Measurements from ENCODE around the gene GMIP.

The GMIP gene

GRCh38 chr19:19591133-19591825, 52.2 kb downstream of the GMIP start:
- no peak overlapping the region for H3K4me3 ChIP-seq (ENCODE audit: low read depth, low read length)
- no peak for TF ChIP-seq CTCF (IDR thresholded peaks at IDR 0.05; ENCODE audit: borderline replicate concordance, insufficient read depth, low read depth, low read length)

- no peak for TF ChIP-seq CTCF (IDR thresholded peaks at IDR 0.05; ENCODE audit: borderline replicate concordance, insufficient read depth, low read depth, low read length)
- H3K4me3 ChIP-seq (ENCODE audit: low read depth, low read length): no peak overlapping the region
Observed at GRCh38 chr19:19588546-19588945, 54.9 kb downstream of the GMIP start.

- TF ChIP-seq CTCF (IDR thresholded peaks at IDR 0.05; ENCODE audit: borderline replicate concordance, insufficient read depth, low read depth, low read length): no peak
- H3K4me3 ChIP-seq (ENCODE audit: low read depth, low read length): no peak overlapping the region
Observed at GRCh38 chr19:19587771-19588170, 55.7 kb downstream of the GMIP start.

- H3K4me3 ChIP-seq (ENCODE audit: low read depth, low read length): no peak overlapping the region
- no peak for TF ChIP-seq CTCF (IDR thresholded peaks at IDR 0.05; ENCODE audit: borderline replicate concordance, insufficient read depth, low read depth, low read length)
Observed at GRCh38 chr19:19584356-19584755, 59.1 kb downstream of the GMIP start.

- TF ChIP-seq CTCF (IDR thresholded peaks at IDR 0.05; ENCODE audit: borderline replicate concordance, insufficient read depth, low read depth, low read length): no peak
- H3K4me3 ChIP-seq (ENCODE audit: low read depth, low read length): no peak overlapping the region
Observed at GRCh38 chr19:19582471-19582870, 61.0 kb downstream of the GMIP start.

- TF ChIP-seq CTCF (IDR thresholded peaks at IDR 0.05; ENCODE audit: borderline replicate concordance, insufficient read depth, low read depth, low read length): no peak
Observed at GRCh38 chr19:19581391-19581790, 62.1 kb downstream of the GMIP start.

GRCh38 chr19:19580418-19580817, 63.0 kb downstream of the GMIP start:
- TF ChIP-seq CTCF (IDR thresholded peaks at IDR 0.05; ENCODE audit: borderline replicate concordance, insufficient read depth, low read depth, low read length): no peak
- no peak overlapping the region for H3K4me3 ChIP-seq (ENCODE audit: low read depth, low read length)

More at GRCh38 chr19:19581391-19581790, 62.1 kb downstream of the GMIP start:
- H3K4me3 ChIP-seq (ENCODE audit: low read depth, low read length): no peak overlapping the region
